ENCODE data around the gene KRTAP20-1.

GRCh38 chr21:30592140-30592539, 24.1 kb upstream of the KRTAP20-1 start, which contains the start of gene KRTAP6-3:
- TF ChIP-seq CTCF (conservative IDR thresholded peaks at IDR 0.05 in 1 of 2, IDR thresholded peaks at IDR 0.05 in 1 of 2; ENCODE audit: extremely low read depth in 1 of 2, insufficient read depth in 1 of 2, low read depth in 1 of 2, low read length in 2 of 2) (no peak), EZH2 (IDR thresholded peaks at IDR 0.05; ENCODE audit: borderline replicate concordance, low read length) (no peak)

Data from mammary epithelial cell (primary cell).